ENCODE data around the gene SGMS2.
A peak's percentile ranks its signal among the peaks of the same experiment; 100 is the strongest.
"Not testable (repeated sequence)": the region's sequence is repeated elsewhere in the genome, so short reads cannot be mapped to it uniquely, and the experiment has no call there.

SGMS2 gene

GRCh38 chr4:107866726-107867125 is 42.0 kb downstream of the SGMS2 start:
- no peak for DNase-seq (ENCODE audit: low read depth)

GRCh38 chr4:107870236-107870635 is 45.5 kb downstream of the SGMS2 start:
- DNase-seq (ENCODE audit: low read depth), result no peak

- DNase-seq (ENCODE audit: low read depth), result no peak
Measured at GRCh38 chr4:107870916-107871786, 46.4 kb downstream of the SGMS2 start.

- no peak for DNase-seq (ENCODE audit: low read depth)
Measured at GRCh38 chr4:107874024-107874423, 49.3 kb downstream of the SGMS2 start.

GRCh38 chr4:107876099-107876498 is 51.4 kb downstream of the SGMS2 start:
- DNase-seq (ENCODE audit: low read depth), result no peak

- DNase-seq (ENCODE audit: low read depth), result no peak
Measured at GRCh38 chr4:107877361-107877760, 52.6 kb downstream of the SGMS2 start.

- no peak for DNase-seq (ENCODE audit: low read depth)
Measured at GRCh38 chr4:107885865-107886264, 61.1 kb downstream of the SGMS2 start.

- no peak for DNase-seq (ENCODE audit: low read depth)
Measured at GRCh38 chr4:107888237-107888636, 63.5 kb downstream of the SGMS2 start.

GRCh38 chr4:107890779-107891178 is 66.0 kb downstream of the SGMS2 start:
- no peak for DNase-seq (ENCODE audit: low read depth)

GRCh38 chr4:107891299-107891698 is 66.6 kb downstream of the SGMS2 start:
- DNase-seq (ENCODE audit: low read depth), result no peak

GRCh38 chr4:107893171-107894137 is 68.7 kb downstream of the SGMS2 start:
- DNase-seq (ENCODE audit: low read depth), result no peak

GRCh38 chr4:107894138-107894603 is 69.4 kb downstream of the SGMS2 start:
- no peak for DNase-seq (ENCODE audit: low read depth)

GRCh38 chr4:107896158-107896645 is 71.5 kb downstream of the SGMS2 start:
- peak; percentile 96 for DNase-seq (ENCODE audit: low read depth)

GRCh38 chr4:107896646-107897045 is 71.9 kb downstream of the SGMS2 start:
- no peak for DNase-seq (ENCODE audit: low read depth)

- DNase-seq (ENCODE audit: low read depth), result no peak
Measured at GRCh38 chr4:107897823-107898222, 73.1 kb downstream of the SGMS2 start.

GRCh38 chr4:107900067-107900466 is 75.3 kb downstream of the SGMS2 start:
- DNase-seq (ENCODE audit: low read depth), result no peak

- no peak for DNase-seq (ENCODE audit: low read depth)
Measured at GRCh38 chr4:107900508-107900907, 75.8 kb downstream of the SGMS2 start.

- no peak for DNase-seq (ENCODE audit: low read depth)
Measured at GRCh38 chr4:107901213-107901934, 76.6 kb downstream of the SGMS2 start.

- DNase-seq (ENCODE audit: low read depth), result no peak
Measured at GRCh38 chr4:107902715-107903114, 78.0 kb downstream of the SGMS2 start.

- not testable (repeated sequence) for DNase-seq (ENCODE audit: low read depth)
Measured at GRCh38 chr4:107905082-107905481, 80.3 kb downstream of the SGMS2 start.

GRCh38 chr4:107906458-107907100 is 81.8 kb downstream of the SGMS2 start:
- DNase-seq (ENCODE audit: low read depth), result no peak
